SIG-M5 treated with dmso at 0.1 percent for 504 hours (cell line): Measurements from ENCODE around the gene MORC2.

Source experiments
- DNase-seq: peaks from one replicate; lab custom pipeline; 2025; ENCODE audit not compliant: unreplicated experiment; lab: John Stamatoyannopoulos, UW

Gene MORC2

GRCh38 chr22:30968015-30968923 is at the start of gene MORC2:
Gene MORC2, minus strand, starts transcription at chr22:30968774. Its CDS starts 885 bp downstream, at chr22:30967889.
- DNase-seq: peak; percentile 27

DNA sequence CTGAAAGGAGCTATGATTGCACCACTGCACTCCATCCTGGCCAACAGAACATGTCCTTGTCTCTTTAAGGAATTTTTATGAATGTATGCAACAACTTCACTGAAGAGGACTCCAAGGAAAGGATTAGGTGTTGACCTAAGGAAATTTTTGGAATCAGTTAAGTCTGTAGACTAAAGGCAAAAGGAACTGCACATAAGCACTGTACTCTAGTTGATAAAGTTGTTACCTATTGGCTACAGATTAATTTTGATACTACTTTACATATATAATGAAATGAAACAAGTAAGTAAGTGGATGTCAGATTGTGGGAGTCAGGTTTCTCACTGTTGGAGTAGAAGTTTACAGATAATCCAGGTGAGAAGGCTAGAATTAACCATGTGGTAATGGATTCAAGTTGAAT is 37.0 kb upstream of the MORC2 start:
- DNase-seq: no peak

- no peak for DNase-seq
These were observed 32.7 kb upstream of the MORC2 start for GRCh38 chr22:31001124-31001770.

DNA sequence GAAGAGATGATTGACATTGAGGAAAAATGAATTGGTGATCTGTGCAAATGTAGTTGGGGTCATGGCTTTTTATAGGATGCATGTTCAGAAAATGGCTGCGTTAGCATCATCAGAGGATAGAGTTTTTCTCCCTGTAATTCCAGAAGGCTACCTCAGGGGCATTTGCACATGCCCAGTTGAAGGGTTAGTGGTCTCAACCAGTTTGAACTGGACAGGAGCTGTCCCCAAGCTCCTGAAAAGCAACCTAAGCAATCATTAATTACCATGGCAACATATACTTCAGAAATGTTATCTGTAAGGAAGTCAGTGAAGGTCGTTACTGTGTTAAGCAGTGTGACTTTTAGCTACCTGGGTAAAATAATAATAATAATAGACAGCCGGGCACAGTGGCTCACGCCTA is 29.8 kb upstream of the MORC2 start:
- no peak for DNase-seq

GRCh38 chr22:30996462-30996861 is 27.9 kb upstream of the MORC2 start:
- peak; percentile 73 for DNase-seq

GRCh38 chr22:30994960-30995359 is 26.4 kb upstream of the MORC2 start:
- no peak for DNase-seq

DNA sequence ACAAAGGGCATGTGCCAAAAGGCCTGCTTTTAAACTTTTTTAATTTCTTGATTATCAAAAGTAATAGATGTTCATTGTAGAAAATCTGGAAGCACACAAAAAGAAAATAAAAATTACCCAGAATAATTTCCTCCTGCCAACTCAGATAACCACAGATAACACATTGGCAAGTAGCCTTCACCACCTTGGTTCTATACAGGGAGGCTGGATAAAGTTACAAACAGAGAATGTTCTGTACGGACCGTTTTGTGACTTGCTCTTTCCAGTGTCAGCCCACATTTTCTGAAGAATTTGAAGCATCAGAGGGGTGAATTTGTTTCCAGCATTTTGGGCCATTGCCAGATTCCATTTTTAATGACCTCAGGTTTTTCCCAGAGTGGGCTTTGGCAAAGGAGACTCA is 24.0 kb upstream of the MORC2 start:
- no peak for DNase-seq

- no peak for DNase-seq
These were observed 22.1 kb upstream of the MORC2 start for GRCh38 chr22:30990690-30991089.

- DNase-seq: peak; percentile 88
These were observed 20.9 kb upstream of the MORC2 start for GRCh38 chr22:30989474-30989873.

GRCh38 chr22:30985561-30986208 is 17.1 kb upstream of the MORC2 start:
- no peak for DNase-seq

GRCh38 chr22:30984317-30984716 is 15.7 kb upstream of the MORC2 start:
- no peak for DNase-seq

DNA sequence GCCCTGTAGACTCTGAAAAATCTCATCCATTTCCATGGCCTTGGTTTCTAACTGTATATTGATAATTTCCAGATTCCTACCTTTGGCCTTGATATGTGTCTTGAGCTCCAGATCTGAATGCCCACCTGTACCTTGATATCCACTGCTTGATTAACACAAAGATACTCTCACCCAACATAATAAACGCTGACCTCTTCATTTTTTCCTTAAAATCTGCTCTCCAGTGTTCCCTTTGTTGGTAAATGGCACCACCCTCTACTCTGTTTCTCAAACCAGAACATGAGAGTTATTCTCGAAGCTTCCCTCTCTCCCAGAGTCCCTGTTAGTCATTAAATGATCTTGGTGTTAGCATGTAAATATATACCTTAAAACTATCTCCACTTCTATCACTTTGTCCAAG is 13.9 kb upstream of the MORC2 start:
- DNase-seq: no peak

GRCh38 chr22:30979932-30980331 is 11.4 kb upstream of the MORC2 start:
- no peak for DNase-seq

DNA sequence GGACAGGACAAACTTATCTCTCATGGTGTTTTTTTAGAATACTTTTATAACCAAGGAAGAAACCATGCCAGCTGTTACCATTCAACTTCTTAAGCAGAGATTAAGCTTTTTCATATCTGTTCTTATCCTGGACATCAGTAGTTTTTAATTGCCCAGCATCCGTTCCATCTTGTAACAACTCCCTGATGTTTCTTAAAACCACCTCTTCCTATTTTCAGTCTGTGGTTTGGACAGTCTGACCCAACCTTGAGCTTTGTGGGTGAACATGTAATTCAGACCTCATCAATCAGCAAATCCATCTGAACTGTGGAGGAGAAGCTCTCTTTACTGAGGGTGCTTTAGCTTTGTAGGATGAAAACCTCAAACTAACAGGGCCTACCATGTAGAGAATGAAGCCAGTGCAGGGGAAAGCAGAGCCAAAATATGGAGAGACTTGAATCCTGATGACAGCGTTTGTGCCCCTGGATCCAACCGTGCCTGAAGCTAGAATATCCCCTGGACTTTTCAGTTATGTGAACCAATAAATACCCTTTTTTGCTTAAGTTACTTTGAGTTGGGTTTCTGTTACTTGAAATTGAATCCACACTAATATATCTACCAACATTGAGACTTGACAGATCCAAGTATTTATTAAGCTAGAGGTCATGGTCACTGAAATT is 9.9 kb upstream of the MORC2 start:
- DNase-seq: peak; percentile 47

DNA sequence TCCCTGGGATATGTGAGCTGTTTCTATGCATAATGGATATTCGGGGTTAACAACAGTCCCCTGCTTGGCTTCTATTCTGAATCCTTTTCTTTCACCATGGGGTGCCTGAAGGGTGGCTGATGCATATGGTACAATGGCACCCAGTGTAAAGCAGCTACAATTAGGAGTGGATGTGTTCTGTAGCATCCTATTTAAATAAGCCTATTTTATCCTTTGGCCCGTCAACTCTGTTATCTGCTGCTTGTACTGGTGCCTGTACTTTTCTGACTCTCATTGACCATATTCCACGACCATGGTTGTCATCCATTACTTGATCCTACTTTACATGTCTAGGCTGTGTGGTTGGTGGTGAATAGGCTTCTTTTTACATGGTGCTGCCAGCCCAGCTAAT is 1.8 kb upstream of the MORC2 start:
- DNase-seq: no peak

- DNase-seq: peak; percentile 23
These were observed 1.2 kb upstream of the MORC2 start for GRCh38 chr22:30969532-30970355.

- peak; percentile 96 for DNase-seq
These were observed 454 bp upstream of the MORC2 start, which contains the start of gene TUG1 for GRCh38 chr22:30968924-30969531. Gene TUG1, plus strand, starts transcription at chr22:30969265.

DNA sequence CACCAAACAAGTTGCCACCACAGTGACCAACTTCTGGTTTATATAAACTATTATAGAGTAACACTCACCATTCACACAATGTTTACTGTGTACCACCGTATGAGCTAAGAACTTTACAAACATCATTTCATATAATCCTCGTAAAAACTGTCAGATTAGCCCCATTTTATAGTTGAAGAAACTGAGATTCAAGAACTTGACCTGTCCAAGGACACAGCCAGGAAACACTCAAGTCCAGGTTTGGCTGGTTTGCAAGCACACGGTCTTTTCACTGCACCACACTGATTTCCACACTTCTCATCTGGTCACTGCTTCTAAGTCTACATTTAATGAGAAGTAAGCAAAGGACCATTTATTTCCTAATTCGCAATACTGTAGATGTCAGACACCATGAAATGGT is 3.7 kb downstream of the MORC2 start:
- no peak for DNase-seq

- no peak for DNase-seq
These were observed 13.4 kb downstream of the MORC2 start for GRCh38 chr22:30955153-30955552.

GRCh38 chr22:30953206-30953605 is 15.4 kb downstream of the MORC2 start:
- no peak for DNase-seq
